ENCODE results near the gene PRKN.

DNA sequence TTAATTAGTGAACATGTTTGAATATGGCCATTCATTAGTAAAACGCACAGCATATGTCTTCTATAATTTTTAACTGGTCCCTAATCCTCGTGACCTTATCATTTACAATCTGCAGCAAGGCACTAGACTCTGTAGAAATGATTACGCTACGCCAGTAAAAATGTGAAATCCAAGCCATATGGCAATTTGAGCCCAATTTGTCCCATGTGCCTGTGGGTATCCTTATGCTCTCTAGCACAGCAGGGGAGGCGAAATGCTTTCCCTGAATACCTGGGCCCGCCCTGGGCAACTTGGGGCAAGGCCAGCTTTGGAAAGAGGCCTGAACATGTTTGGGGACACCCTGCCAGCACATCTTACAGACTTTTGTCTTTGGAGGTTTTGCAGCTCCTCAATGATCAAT, 1331.0 kb downstream of the PRKN start:
- TF ChIP-seq, protein P1, sequence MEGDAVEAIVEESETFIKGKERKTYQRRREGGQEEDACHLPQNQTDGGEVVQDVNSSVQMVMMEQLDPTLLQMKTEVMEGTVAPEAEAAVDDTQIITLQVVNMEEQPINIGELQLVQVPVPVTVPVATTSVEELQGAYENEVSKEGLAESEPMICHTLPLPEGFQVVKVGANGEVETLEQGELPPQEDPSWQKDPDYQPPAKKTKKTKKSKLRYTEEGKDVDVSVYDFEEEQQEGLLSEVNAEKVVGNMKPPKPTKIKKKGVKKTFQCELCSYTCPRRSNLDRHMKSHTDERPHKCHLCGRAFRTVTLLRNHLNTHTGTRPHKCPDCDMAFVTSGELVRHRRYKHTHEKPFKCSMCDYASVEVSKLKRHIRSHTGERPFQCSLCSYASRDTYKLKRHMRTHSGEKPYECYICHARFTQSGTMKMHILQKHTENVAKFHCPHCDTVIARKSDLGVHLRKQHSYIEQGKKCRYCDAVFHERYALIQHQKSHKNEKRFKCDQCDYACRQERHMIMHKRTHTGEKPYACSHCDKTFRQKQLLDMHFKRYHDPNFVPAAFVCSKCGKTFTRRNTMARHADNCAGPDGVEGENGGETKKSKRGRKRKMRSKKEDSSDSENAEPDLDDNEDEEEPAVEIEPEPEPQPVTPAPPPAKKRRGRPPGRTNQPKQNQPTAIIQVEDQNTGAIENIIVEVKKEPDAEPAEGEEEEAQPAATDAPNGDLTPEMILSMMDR (conservative IDR thresholded peaks at IDR 0.05): no peak
- TF ChIP-seq EZH2 (IDR thresholded peaks at IDR 0.05; ENCODE audit: low read depth): no peak
